GM12878 (cell line): ENCODE results near the gene FDXACB1. TPM values are rescaled to one million over a fixed set of nuclear protein-coding genes. Genes with fewer than 3 reads are reported as not detected.
"Not testable (repeated sequence)": the region's sequence is repeated elsewhere in the genome, so short reads cannot be mapped to it uniquely, and the experiment has no call there.

Experiments
- ATAC-seq: fragments of 200-7000 bp; cut with Tn5 transposase; 3 replicates; pipeline ENCODE4 v1.9.1; 2020; ENCODE audit warnings: mild to moderate bottlenecking, moderate library complexity
- BruUV-seq: library from RNA; stranded (reverse); fragments of 400-500 nt; replicated peaks from 2 replicates; lab custom pipeline; 2021; lab: Mats Ljungman, UMichigan
- CTCF ChIA-PET: fragments of 300-600 bp; sonication (Branson Sonifier 250); formaldehyde crosslinking; extraction: SDS; loops from one replicate; lab custom pipeline; 2021; ENCODE audit warnings: inconsistent platforms; lab: Yijun Ruan, JAX
- POLR2A ChIA-PET: fragments of 350-600 bp; formaldehyde crosslinking; extraction: SDS; loops from one replicate; lab custom pipeline; 2021; ENCODE audit warnings: inconsistent platforms; lab: Charles Lee
- RAD21 ChIA-PET: fragments of 300-600 bp; sonication (Branson Sonifier 250); formaldehyde crosslinking; loops from one replicate; lab custom pipeline; 2023; ENCODE audit warnings: antibody characterized with exemption; ENCODE audit not compliant: unreplicated experiment; lab: Charles Lee
- SMC1A ChIA-PET: fragments of 300-600 bp; sonication (Branson Sonifier 250); formaldehyde crosslinking; loops from one replicate; lab custom pipeline; 2023; ENCODE audit not compliant: unreplicated experiment, uncharacterized antibody; lab: Charles Lee
- DNase-seq: peaks from one replicate; pipeline ENCODE4 v3.0.0-alpha.2; 2011; ENCODE audit warnings: low read depth, low spot score
- FAIRE-seq: peaks from 3 replicates; lab custom pipeline; 2011; peaks lifted over from hg19 to GRCh38; lab: Jason Lieb, UNC
- H2AFZ ChIP-seq: 2 replicates; pipeline ENCODE4 v1.6.0; 2011; ENCODE audit warnings: low read depth, low read length, control low read depth; ENCODE audit not compliant: control insufficient read depth
- H3K27ac ChIP-seq: 2 replicates; pipeline ENCODE4 v1.5.1; 2011; ENCODE audit warnings: control low read depth; ENCODE audit not compliant: control insufficient read depth, insufficient read depth
- H3K27me3 ChIP-seq, 2 experiments: replicated peaks in 1 of 2; 2 replicates each; pipeline versions ENCODE4 v1.6.0 to v1.6.1; 2011; ENCODE audit warnings: low read length in 1 of 2; ENCODE audit not compliant: control insufficient read depth in 2 of 2, insufficient read depth in 2 of 2
- H3K36me3 ChIP-seq, 2 experiments: 2 replicates each; pipeline ENCODE4 v1.5.1; 2011; ENCODE audit warnings: low read length in 1 of 2; ENCODE audit not compliant: control insufficient read depth in 2 of 2, insufficient read depth in 2 of 2
- H3K4me1 ChIP-seq: 2 replicates; pipeline ENCODE4 v1.6.1; 2011; ENCODE audit warnings: mild to moderate bottlenecking, low read length, moderate library complexity, mixed read lengths; ENCODE audit not compliant: control insufficient read depth, insufficient read depth
- H3K4me2 ChIP-seq: 2 replicates; pipeline ENCODE4 v1.6.0; 2011; ENCODE audit warnings: control low read depth; ENCODE audit not compliant: control insufficient read depth, insufficient read depth
- H3K4me3 ChIP-seq: fragments of 200-600 bp; sonication (generic); 2 replicates; pipeline ENCODE4 v1.5.1; 2016
- H3K79me2 ChIP-seq: 2 replicates; pipeline ENCODE4 v1.6.0; 2011; ENCODE audit warnings: low read length; ENCODE audit not compliant: control insufficient read depth, insufficient read depth
- H3K9ac ChIP-seq: 2 replicates; pipeline ENCODE4 v1.8.0; 2011; ENCODE audit warnings: low read length, control low read depth, mixed read lengths; ENCODE audit not compliant: control insufficient read depth, insufficient read depth
- H3K9me3 ChIP-seq: replicated peaks from 3 replicates; pipeline ENCODE4 v1.5.1; 2011; ENCODE audit warnings: mild to moderate bottlenecking, low read length; ENCODE audit not compliant: control insufficient read depth, insufficient read depth
- H4K20me1 ChIP-seq: 2 replicates; pipeline ENCODE4 v1.6.0; 2011; ENCODE audit not compliant: control insufficient read depth, insufficient read depth
- ASH2L ChIP-seq: fragments of 300-600, 200-600 bp; sonication (generic); IDR thresholded peaks from 2 replicates; pipeline ENCODE4 v1.6.1; 2017; ENCODE audit warnings: low read depth, mild to moderate bottlenecking, borderline replicate concordance
- EZH2 ChIP-seq: IDR thresholded peaks from 2 replicates; pipeline ENCODE4 v1.6.1; 2012; ENCODE audit warnings: low read depth, mild to moderate bottlenecking, control low read depth, inconsistent platforms, low read length, borderline replicate concordance; ENCODE audit not compliant: control insufficient read depth
- HDAC6 ChIP-seq: fragments of 200-600 bp; sonication (generic); IDR thresholded peaks from one replicate; pipeline ENCODE4 v1.8.0; 2017; ENCODE audit warnings: antibody characterized with exemption; ENCODE audit not compliant: unreplicated experiment
- NBN ChIP-seq: fragments of 450-650 bp; IDR thresholded peaks from 2 replicates; pipeline ENCODE4 v1.6.1; 2016
- NRF1 ChIP-seq: conservative IDR thresholded peaks from 2 replicates; pipeline ENCODE4 v1.6.1; 2011; ENCODE audit warnings: mild to moderate bottlenecking, low read depth, low read length, improper control_type of control experiment
- PKNOX1 ChIP-seq: fragments of 450-650 bp; IDR thresholded peaks from 2 replicates; pipeline ENCODE4 v1.6.1; 2016; ENCODE audit warnings: mild to moderate bottlenecking
- USF2 ChIP-seq: IDR thresholded peaks from 2 replicates; pipeline ENCODE4 v1.6.1; 2011; ENCODE audit warnings: low read depth, low read length, improper control_type of control experiment, borderline replicate concordance
- ZBED1 ChIP-seq: IDR thresholded peaks from 2 replicates; pipeline ENCODE4 v1.6.1; 2016; ENCODE audit warnings: borderline replicate concordance
- ZNF207 ChIP-seq: fragments of 450-650 bp; IDR thresholded peaks from 2 replicates; pipeline ENCODE4 v1.6.1; 2014; ENCODE audit warnings: antibody characterized with exemption, mild to moderate bottlenecking, borderline replicate concordance
- ZNF687 ChIP-seq: fragments of 450-650 bp; IDR thresholded peaks from 2 replicates; pipeline ENCODE4 v1.6.1; 2017; ENCODE audit warnings: mild to moderate bottlenecking, moderate library complexity
- WGBS: methylation state at CpG from one replicate; pipeline ENCODE4 v1.1.6; 2016; ENCODE audit warnings: low lambda C conversion rate; ENCODE audit not compliant: insufficient replicate concordance, insufficient coverage; ENCODE audit errors: missing lambda C conversion rate; 5-methylcytosine and 5-hydroxymethylcytosine counted together
- in situ Hi-C: fragments of 300-500 bp; cut with MboI; formaldehyde crosslinking; loops from 9 replicates; pipeline ENCODE4 v1.14.3; 2018; ENCODE audit warnings: mixed read lengths
- intact Hi-C: fragments of 100-400 bp; cut with micrococcal nuclease; formaldehyde crosslinking; loops from one replicate; pipeline ENCODE4 v1.14.2; 2022; ENCODE audit not compliant: unreplicated experiment
- polyA plus RNA-seq, 11 experiments: library from polyadenylated mRNA; depleted of rRNA in 4 of 11; unstranded in 6 of 11; stranded (reverse) in 5 of 11; fragments of >200 nt; fragmentation: Nextera tagmentation in 4 of 11; fragmentation: Illumina TruSeq in 1 of 11; extraction: Ambion mirVana in 4 of 11; extraction: Trizol in 1 of 11; gene quantifications; 1 replicate in 1 of 11; 2 replicates in 10 of 11; pipeline versions ENCODE4 v1.2.1 to v1.2.3, GENCODE V29; 2011 to 2016; ENCODE audit warnings: inconsistent platforms in 2 of 11, missing spikeins in 2 of 11, low read depth in 1 of 11
- total RNA-seq, 4 experiments: library from RNA; depleted of rRNA in 3 of 4; stranded (reverse); fragments of >200 nt in 3 of 4; fragmentation: Illumina TruSeq in 1 of 4; extraction: Trizol in 1 of 4; gene quantifications; 2 replicates each; pipeline versions ENCODE4 v1.2.1 to v1.2.3, GENCODE V29; 2013 to 2021

The FDXACB1 gene
- total and polyA plus RNA-seq, 10 of the 15 experiments (the other 5 are each of a cell fraction or from before 2014, with no cell fraction given) = 7.4 to 13.3 (median 9.7) TPM

GRCh38 chr11:111885053-111885452, 6.1 kb upstream of the FDXACB1 start:
- H4K20me1 ChIP-seq, ATAC-seq, H3K79me2 ChIP-seq, H3K9ac ChIP-seq, H3K4me2 ChIP-seq, H3K4me1 ChIP-seq, BruUV-seq, intact Hi-C loops, SMC1A ChIA-PET, H3K36me3 ChIP-seq, H3K4me3 ChIP-seq, H3K27me3 ChIP-seq, H3K27ac ChIP-seq, FAIRE-seq, DNase-seq, H3K9me3 ChIP-seq, H2AFZ ChIP-seq: not testable (repeated sequence)
- ChIA-PET POLR2A (interaction anchor here (0.7 kb wide), 1 partner anchor 44 kb away, joined by 3 read pairs; no protein-coding TSS in a partner anchor), CTCF (interaction anchor here (0.6 to 1.6 kb wide), 2 partner anchors 29 to 97 kb away, joined by 3 to 4 read pairs; no protein-coding TSS in a partner anchor), RAD21 (interaction anchor here (0.5 kb wide), 1 partner anchor 47 kb away, joined by 3 read pairs; no protein-coding TSS in a partner anchor)
- WGBS = no CpG with 5 or more reads among the region's 4 CpGs
- in situ Hi-C loops = loop anchor here (10.0 kb wide), 1 partner anchor 60 kb away; no protein-coding TSS in a partner anchor

GRCh38 chr11:111882202-111882601, 3.2 kb upstream of the FDXACB1 start:
- in situ Hi-C loops (loop anchor here (10.0 kb wide), 1 partner anchor 63 kb away; no protein-coding TSS in a partner anchor), intact Hi-C loops (no loop called here)
- Histone ChIP-seq H2AFZ (no peak overlapping the region), H3K27me3 (no peaks in the 10 kb centered on the region), H3K9me3 (no peaks in the 10 kb centered on the region), H3K36me3 (no peaks in the 10 kb centered on the region), H3K4me2 (no peak overlapping the region), H3K4me1 (no peaks in the 10 kb centered on the region), H3K4me3 (no peak overlapping the region), H3K79me2 (peaks cover 12% of the 10 kb centered on the region), H3K9ac (no peak overlapping the region), H3K27ac (no peak overlapping the region), H4K20me1 (no peaks in the 10 kb centered on the region)
- RAD21 ChIA-PET = interaction anchor here (0.8 to 1.4 kb wide), 2 partner anchors 11 to 50 kb away, joined by 3 to 4 read pairs; partner anchors contain the start of gene ALG9
- no peak for ATAC-seq
- 87% methylated on average over 5 of the region's 5 CpGs for WGBS
- SMC1A ChIA-PET = interaction anchor here (1.2 to 1.7 kb wide), 3 partner anchors 10 to 21 kb away, joined by 3 to 9 read pairs (median 5); partner anchors contain the start of gene ALG9
- POLR2A ChIA-PET = interaction anchor here (1.8 kb wide), 1 partner anchor 44 kb away, joined by 4 read pairs; no protein-coding TSS in a partner anchor
- no peak for DNase-seq
- no TSS peak for BruUV-seq
- no peak for FAIRE-seq
- CTCF ChIA-PET = interaction anchor here (0.8 to 4.2 kb wide), 6 partner anchors 11 to 105 kb away, joined by 3 to 21 read pairs (median 4); partner anchors contain the start of gene ALG9
- TF ChIP-seq ZBED1 (no peak), HDAC6 (no peak), NBN (no peak), NRF1 (no peak), USF2 (no peak), ZNF207 (no peak), ASH2L (no peak), EZH2 (no peak), ZNF687 (no peak), PKNOX1 (no peak)
